ENCODE results near the gene FAM110D.

The FAM110D gene

DNA sequence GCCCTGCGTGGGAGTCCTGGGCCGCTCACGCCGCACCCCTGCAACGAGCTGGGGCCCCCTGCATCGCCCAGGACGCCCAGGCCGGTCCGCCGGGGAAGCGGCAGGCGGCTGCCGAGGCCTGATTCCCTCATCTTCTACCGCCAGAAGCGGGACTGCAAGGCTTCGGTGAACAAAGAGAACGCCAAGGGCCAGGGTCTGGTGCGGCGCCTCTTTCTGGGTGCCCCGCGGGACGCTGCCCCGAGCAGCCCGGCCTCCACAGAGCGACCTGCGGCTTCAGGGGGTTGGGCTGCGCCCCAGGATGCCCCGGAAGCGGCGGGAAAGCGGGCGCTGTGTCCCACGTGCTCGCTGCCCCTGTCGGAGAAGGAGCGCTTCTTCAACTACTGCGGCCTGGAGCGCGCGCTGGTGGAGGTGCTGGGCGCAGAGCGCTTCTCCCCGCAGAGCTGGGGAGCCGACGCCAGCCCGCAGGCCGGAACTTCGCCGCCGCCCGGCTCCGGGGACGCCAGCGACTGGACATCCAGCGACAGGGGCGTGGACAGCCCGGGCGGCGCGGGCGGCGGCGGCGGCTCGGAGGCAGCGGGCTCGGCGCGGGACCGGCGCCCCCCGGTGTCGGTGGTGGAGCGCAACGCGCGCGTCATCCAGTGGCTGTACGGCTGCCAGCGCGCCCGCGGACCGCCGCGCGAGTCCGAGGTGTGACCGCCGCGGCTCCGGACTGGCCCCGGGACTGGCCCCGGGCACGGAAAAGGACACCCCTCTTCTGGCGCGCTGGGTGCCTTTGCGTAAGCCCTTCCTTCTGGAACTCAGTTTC lies 2.7 kb downstream of the FAM110D start:
- FAIRE-seq (no peak), DNase-seq (ENCODE audit: insufficient read length, low spot score) (no peak)

DNA sequence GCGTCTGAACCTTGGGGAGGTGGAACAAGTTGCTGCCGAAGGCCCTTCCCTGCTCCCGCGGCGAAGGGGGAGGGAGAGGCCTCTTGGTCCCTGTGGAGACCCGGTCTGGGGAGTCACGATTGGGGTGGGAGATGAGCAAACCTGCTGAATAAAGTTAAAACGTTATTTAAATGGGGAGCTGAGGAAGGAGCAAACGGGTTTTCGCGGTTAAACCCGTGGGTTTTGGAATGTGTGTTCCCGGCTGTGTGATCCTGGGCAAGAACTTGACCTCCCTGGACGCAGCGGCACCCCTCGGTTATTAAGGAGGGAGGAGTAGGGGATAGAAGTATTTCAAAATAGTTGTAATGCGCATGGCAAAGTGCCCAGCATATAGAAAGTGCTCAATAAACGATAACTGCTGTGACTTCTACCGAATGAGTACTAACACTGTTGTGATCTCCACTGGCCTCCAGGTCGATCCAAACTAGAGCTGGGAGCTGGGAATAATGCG lies 3.4 kb downstream of the FAM110D start:
- no peak for DNase-seq (ENCODE audit: insufficient read length, low spot score)
- no peak for FAIRE-seq

DNA sequence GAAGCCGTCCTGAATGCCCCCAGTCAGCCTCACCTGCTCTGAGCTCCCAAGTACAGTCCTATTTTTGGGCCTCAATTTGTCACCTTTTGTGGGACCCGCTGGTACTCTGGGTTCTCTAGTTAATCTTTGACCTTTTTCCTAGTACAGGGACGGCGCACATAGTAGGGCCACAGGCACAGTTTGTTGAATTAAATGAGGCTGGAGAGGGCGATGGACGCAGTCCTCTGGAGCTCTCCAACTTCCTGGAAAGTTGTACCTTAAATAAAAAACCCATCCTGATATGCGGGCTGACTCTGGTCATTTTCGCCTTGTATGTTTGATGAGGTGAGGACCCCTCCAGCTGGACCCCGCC lies 4.8 kb downstream of the FAM110D start:
- no peak for DNase-seq (ENCODE audit: insufficient read length, low spot score)
- FAIRE-seq = no peak

DNA sequence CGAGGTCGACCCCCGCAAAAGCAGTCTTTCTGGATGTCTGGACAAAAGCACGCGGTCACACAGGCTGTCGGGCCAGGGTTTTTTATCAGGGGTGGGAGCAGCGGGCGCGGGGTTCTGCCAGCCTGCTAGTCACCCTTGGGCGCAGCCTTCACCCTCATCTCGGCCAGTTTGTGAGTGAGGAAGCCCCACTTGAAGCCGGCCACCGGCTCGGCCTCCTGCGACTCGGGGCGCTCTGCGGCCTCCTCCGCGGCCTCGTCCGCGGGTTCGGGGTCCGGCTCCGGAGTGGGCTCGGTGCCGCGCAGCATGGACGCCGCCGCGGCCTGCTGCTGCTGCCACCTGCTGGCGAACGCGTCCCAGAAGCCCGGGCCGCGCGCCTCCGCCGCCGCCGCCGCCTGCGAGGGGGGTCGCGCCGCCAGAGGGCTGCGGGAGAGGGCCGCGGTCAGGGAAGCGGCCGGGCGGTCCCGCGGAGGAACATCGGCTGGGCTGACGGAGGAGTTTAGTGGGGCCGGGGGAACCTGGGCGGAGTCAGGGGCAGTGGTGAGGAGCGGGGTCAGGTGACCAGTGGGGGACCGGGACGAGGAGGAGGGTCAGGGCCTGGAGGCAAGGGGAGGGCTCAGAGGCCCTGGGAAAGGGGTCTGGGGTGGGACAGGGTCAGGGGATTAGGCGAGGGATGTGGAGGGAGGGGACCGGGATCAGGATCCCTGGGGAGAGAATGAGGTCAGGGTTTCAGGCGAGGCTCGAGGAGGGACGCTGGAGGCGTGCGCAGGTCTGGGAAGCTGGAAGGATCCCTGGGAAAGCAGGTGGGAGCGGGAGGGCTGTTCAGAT lies 5.4 kb downstream of the FAM110D start:
- DNase-seq (ENCODE audit: insufficient read length, low spot score) = no peak

DNA sequence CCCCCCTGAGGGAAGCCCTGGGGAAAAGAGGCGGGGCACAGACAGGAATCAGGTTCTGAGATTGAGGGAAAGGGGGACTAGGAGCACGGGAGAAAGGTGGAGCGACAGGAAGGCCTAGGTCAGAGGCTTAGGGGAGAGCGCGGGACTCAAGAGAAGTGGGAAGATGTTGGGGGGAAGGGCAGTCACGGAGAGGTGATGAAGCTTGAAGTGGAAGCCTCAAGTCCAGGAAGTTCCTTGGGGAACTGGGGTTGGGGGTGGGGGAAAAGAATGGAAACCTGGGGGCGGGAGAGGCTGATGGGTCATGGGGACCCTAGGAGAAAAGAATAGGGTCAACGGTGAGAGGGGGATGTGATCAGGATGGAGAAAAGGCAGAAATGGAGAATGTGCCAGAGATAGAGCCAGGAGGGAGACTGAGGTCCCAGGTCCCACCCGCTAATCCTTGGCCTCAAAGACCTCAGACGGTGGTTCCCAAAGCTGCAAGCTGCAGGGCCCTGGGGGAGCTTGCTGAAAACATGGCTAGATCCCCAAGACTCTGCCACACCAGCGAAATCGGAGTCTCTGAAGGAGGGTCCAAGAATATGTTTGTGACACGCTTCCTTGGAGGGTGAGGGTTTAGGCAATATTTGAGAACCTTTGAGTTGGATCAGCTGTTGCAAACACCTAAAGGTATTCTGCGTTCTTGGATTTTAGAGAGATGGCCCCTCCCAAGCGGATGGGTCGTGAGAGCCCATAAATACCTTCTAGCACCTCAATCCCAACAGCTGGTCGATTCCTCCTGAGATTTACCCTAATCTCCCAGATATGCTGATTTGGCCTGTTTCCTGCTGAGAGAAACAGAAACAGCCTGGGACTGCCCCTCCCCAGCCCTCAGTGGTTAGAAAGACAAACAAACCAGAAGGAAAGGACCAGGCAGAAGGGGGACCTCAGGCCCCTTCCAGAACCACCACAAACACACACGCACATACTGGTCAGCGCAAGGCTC lies 6.3 kb downstream of the FAM110D start:
- FAIRE-seq (no peak), DNase-seq (ENCODE audit: insufficient read length, low spot score) (no peak)

More for the DNA sequence above, 5.4 kb downstream of the FAM110D start:
- FAIRE-seq = no peak

DNA sequence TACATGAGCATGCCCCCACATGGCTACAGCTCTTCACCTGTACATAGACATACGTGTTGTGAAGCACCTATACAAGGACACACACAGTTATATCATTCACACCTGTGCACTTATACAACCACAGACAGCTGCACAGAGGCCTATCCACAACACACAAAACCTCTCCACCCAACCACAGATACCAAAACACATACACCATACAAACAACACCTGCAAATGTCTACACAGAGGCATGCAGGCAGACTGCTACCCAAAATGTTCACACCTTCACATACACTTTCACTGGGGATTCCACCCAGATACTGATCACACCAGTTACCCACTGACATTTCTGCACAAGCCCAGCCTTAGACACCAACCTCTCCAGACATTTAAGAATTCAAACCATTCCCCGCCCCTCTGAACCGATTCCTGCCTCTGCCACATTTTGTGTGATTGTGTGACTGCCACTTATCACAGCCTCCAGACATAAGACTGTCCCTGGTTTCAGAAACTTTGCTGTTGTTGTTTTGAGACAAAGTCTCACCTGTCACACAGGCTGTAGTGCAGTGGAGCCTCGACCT lies 7.9 kb downstream of the FAM110D start:
- FAIRE-seq (no peak), DNase-seq (ENCODE audit: insufficient read length, low spot score) (no peak)

DNA sequence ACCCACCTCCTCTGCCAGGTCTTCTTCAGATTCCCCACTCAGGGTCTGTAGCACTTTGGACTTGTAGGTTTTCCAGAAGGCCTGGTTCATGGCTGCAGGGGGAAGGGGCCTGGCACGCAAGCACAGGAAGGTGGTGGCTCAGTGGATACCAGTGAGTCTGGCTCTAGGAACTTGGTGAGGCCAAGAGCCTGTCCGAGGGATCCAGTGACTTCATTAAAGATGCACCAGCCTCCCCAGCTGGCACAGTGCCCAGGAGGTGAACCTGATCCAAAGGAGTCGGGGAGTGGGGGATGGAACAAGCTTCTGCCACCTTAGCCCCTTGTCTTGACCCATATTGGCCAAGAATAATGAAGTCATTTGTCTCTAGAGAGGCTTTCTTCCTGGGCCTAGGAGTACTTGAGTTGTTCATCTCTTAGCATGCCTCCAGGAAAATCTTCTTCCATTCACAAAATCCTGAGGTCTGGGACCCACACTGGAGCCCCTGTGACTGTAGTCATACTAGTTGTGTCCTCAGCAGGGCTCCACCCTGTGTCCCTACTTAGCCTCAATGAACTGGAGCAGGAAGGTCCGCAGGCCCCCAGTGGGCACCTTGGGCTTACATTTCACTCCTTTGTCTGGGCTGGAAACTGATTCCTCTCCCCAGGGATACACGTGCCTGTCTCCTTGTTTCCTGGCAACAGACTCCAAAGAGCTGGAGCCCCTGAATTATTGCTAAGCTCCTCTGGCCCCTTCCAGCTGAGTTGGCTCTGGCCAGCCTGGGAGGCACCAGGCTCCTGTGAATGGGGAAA lies 9.7 kb downstream of the FAM110D start, which contains the start of gene C1orf232:
Gene C1orf232, minus strand, starts transcription at position 554 of the 788 bp plus-strand sequence. Its CDS starts 464 bp downstream, at position 90.
- DNase-seq (ENCODE audit: insufficient read length, low spot score) = no peak
- no peak for FAIRE-seq

DNA sequence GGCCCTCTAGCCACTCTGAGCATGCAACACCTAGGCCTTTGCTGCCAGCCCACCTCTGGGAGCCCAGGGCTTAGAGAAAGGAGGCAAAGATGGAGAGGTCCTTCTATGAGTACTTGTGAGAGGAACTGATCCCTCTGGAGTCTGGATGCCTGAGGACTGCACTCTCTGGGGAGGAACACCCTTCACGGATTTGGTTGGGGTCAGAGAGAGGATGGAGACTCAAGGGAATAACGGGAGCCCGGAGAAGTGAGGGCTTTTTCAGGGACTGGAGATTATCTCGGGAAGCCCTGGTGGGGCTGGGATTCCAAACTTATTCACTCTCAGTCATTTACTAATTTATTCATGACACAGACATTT lies 10.3 kb downstream of the FAM110D start:
- FAIRE-seq (no peak), DNase-seq (ENCODE audit: insufficient read length, low spot score) (no peak)

DNA sequence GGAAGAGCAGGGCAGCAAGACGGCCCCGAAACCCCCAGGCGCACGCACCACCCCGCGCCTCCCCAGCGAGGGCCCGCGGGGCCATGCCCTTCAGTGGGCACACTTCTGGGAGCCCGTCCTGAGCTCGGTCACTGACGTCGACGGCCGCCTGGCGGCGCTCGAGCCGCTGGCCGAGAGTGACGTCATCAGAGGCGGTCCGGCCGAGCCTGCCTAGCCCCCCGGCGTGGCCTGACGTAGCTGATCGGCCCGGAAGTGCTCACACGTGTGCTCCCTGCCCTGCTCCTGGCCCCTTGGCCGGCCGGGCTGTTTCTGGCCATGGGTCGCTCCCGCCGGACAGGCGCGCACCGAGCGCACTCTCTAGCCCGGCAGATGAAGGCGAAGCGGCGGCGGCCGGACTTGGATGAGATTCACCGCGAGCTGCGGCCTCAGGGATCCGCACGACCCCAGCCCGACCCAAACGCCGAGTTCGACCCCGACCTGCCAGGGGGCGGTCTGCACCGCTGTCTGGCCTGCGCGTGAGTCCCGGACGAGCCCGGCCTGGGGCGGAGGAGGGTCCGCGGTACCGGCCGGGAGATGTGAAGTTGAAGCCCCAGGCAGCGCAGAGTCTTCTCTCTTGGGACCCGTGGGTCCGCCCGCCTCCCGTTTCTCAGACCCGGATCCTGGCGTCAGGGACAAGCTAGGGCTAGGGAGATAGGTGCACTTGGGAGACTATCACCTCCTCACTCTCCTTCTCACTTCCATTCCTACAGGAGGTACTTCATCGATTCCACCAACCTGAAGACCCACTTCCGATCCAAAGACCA lies 11.0 kb downstream of the FAM110D start, which contains the start of gene ZNF593:
Gene ZNF593, plus strand, starts transcription at position 240 of the 803 bp plus-strand sequence. Its CDS starts 76 bp downstream, at position 316.
- peak; percentile 97 for FAIRE-seq

DNA sequence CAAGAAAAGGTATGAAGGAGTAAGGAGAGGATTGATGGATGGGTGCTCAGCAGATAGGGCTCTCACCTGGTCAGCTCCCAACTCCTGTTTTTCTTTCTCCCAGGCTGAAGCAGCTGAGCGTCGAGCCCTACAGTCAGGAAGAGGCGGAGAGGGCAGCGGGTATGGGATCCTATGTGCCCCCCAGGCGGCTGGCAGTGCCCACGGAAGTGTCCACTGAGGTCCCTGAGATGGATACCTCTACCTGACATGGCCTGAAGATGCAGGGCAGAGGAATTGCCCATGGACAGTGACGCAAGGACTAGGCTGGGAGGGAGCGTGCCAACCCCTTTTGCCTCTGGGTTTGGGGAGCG lies 11.6 kb downstream of the FAM110D start:
- DNase-seq (ENCODE audit: insufficient read length, low spot score) = no peak

More for the DNA sequence above, 11.0 kb downstream of the FAM110D start, which contains the start of gene ZNF593:
- DNase-seq (ENCODE audit: insufficient read length, low spot score) = peak; percentile 94

DNA sequence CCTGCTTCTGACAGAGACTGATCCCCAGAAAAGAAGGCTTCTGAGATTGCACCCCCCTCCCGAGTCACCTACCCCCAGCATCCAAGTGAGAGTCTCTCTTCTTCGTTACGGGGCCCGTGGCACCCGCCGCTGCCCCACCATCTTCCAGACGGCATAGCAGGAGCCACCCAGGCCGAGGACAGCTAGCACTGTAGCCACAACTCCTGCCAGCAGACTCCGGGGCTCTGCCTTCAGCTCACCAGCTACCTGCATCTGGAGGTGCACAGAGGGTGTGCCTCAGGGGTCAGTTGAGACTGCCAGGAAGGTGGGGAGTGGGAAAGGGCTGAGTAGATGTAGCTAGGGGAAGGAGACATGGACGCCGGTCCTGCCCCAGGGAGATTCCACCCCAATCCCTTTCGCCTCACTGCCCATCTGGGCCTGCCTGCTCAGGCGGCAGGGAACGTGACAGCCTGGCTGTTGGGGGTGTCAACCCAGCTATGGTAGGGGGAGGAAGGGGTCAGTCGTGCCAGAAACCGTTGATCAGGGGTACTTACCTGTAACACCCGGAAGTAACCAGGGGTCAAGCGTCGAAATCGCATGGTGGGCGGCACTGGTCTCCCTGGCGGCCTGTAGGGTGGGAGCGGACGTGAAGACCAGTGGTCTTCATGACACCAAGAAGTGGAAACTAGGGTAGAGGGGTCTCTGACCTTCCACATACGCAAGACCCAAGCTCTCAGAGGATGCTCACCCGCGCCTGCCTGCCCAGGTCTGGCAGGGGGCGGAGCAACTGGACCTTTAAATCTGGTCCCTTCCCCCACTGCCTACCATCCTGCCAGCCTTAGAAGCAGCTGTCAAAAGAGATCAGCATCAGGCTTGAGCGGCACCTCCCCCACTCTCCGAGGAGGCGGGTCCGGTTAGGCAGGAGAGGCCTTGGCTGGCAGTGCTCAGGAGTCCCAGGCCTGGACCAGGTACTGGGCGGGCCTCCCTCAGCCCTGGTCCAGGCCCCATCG lies 12.5 kb downstream of the FAM110D start, which contains the start of gene ZNF593OS:
Gene ZNF593OS, minus strand, starts transcription at position 749 of the 989 bp plus-strand sequence. Its CDS starts 171 bp downstream, at position 578.
- FAIRE-seq (no peak), DNase-seq (ENCODE audit: insufficient read length, low spot score) (no peak)

More for the DNA sequence above, 11.6 kb downstream of the FAM110D start:
- no peak for FAIRE-seq

DNA sequence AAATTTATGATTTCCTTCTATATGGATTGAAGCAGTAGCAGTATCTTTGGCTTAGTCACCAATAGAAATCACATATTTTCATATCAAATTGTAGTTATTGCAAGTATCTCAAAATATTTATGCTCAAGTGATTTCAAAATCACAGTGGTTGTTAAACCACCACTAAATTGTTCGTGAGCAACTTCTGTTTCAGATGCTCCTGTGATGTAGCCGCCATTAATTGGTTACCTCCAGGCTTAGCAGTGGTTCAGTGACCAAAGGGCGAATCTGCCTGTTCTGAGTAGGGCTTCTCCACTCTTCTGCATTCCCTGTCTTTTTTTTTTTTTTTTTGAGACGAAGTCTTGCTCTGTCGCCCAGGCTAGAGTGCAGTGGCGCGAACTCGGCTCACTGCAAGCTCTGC lies 16.5 kb downstream of the FAM110D start:
- FAIRE-seq = no peak
- no peak for DNase-seq (ENCODE audit: insufficient read length, low spot score)

DNA sequence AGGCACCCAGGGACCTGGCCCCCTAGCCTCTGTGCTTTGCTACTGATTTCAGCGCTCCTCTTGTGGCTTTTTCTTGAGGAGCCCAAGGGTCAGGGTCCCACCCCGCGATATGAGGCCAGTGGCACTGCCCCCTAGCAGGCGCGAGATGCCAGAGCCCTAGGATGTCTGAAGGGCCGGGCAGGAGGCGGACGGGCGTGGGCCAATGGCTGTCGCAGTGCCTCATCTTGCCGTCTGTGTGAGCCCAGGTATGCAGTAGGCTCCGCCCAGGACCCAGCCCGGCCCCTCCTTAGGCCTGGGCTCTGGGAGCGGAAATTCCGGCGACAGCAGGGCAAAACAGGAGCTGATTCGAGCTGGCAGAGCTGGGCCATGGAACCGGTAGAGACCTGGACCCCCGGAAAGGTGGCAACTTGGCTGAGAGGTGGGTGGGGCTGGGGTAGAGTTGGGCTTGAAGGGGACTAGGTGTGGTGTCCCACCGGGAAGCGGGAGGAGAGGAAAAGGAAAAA lies 18.4 kb downstream of the FAM110D start, which contains the start of gene CNKSR1:
Gene CNKSR1, plus strand, starts transcription at position 310 of the 503 bp plus-strand sequence. Its CDS starts 57 bp downstream, at position 367.
- FAIRE-seq (no peak), DNase-seq (ENCODE audit: insufficient read length, low spot score) (no peak)

DNA sequence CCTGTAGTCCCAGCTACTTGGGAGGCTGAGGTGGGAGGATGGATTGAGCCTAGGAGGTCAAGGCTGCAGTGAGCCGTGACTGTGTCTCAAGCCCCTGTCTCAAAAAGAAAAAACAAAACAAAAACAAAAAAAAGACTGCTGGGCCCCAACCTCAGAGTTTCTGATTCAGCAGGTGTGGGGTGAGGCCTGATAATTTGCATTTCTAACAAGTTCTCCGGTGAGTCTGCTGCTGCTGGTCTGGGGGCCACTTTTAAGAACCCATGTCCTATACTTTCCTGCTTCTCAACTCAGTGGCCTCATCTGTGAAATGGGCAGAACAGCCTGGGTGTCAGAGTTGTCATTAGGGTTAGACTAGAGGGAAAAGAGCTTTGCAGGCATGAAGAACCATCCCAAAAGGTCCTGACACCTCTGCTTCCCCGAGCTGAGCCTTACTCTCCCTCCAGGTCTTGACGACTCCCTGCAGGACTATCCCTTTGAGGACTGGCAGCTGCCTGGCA lies 21.2 kb downstream of the FAM110D start:
- no peak for FAIRE-seq
- DNase-seq (ENCODE audit: insufficient read length, low spot score) = no peak

DNA sequence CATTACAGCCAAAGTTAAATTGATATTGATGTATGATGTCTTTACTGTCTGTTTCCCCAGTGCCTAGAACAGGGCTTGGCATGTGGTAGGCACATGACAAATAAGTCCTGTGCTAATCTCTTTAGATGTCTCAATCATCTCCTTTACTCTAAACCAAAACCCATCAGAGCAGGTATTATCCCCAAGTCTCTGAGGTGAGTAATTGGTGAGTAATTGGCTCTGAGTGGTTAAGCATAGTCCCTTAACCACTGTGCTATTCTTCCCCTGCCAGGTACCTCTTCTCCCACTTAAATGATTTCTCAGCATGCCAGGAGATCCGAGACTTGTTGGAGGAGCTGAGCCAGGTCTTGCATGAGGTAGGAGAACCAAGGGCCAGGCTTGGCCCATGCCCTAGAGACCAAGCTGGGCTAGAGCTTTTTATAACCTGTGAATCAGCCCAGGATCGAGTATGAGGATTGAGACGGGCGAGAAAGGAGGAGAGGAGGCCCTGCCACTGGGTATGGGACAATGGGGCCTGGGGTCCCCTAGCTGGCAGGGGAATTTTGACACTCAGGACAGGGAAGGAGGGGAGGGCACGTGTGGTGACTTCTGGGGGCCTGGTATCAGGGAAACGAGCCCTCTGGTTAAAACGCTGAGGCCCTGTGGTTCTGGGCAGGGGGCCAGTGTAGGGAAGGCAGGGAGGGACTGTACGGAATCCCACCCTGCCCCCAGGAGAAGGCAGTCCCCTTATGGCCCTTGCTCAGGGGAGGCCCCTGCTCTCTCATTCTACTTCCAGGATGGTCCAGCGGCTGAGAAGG lies 22.9 kb downstream of the FAM110D start:
- no peak for DNase-seq (ENCODE audit: insufficient read length, low spot score)
- FAIRE-seq = no peak

DNA sequence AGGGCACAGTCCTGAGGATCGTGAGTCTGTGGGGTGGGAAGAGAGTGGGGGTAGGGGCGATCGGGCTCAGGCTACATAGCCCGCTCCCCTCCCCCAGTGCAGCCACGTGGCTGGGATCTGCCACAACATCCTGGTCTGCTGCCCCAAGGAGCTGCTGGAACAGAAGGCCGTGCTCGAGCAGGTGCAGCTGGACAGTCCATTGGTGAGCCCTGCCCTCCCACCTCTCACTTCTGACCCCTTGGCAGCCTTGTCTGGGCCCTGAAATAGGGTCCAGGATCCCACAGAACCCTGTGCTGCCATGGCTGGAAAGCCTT lies 23.5 kb downstream of the FAM110D start:
- FAIRE-seq = no peak
- no peak for DNase-seq (ENCODE audit: insufficient read length, low spot score)

Measured in HTR-8/SVneo (cell line).